Measurements from ENCODE around the gene APOL6. TPM values are rescaled to one million over a fixed set of nuclear protein-coding genes. Genes with fewer than 3 reads are reported as not detected.

APOL6 gene
- total and polyA plus RNA-seq, 2 of the 13 experiments (the other 11 are each of a cell fraction or from before 2014, with no cell fraction given), result 5.2 to 7.5 TPM

DNA sequence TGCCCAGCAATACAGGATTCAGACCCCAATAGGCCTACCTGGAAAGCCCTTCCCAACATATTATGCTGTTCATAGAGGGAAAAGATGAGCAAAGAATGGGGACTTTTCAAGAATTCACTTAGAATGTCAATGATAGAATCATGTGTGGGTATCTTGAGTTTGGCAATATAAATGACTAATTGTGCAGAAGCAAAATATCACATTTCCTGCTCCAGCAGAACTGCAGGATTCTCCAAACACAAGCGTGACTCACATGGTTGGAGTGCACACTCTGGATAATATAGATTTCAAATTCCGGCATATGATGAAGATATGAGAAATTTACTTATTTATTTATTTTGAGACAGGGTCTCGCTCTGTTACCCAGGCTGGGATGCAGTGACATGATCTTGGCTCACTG is 56.9 kb downstream of the APOL6 start (continued):
- TF ChIP-seq, protein P1, sequence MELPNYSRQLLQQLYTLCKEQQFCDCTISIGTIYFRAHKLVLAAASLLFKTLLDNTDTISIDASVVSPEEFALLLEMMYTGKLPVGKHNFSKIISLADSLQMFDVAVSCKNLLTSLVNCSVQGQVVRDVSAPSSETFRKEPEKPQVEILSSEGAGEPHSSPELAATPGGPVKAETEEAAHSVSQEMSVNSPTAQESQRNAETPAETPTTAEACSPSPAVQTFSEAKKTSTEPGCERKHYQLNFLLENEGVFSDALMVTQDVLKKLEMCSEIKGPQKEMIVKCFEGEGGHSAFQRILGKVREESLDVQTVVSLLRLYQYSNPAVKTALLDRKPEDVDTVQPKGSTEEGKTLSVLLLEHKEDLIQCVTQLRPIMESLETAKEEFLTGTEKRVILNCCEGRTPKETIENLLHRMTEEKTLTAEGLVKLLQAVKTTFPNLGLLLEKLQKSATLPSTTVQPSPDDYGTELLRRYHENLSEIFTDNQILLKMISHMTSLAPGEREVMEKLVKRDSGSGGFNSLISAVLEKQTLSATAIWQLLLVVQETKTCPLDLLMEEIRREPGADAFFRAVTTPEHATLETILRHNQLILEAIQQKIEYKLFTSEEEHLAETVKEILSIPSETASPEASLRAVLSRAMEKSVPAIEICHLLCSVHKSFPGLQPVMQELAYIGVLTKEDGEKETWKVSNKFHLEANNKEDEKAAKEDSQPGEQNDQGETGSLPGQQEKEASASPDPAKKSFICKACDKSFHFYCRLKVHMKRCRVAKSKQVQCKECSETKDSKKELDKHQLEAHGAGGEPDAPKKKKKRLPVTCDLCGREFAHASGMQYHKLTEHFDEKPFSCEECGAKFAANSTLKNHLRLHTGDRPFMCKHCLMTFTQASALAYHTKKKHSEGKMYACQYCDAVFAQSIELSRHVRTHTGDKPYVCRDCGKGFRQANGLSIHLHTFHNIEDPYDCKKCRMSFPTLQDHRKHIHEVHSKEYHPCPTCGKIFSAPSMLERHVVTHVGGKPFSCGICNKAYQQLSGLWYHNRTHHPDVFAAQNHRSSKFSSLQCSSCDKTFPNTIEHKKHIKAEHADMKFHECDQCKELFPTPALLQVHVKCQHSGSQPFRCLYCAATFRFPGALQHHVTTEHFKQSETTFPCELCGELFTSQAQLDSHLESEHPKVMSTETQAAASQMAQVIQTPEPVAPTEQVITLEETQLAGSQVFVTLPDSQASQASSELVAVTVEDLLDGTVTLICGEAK (IDR thresholded peaks at IDR 0.05), result no peak
- TF ChIP-seq, protein P1 (CRISPR knock-in tag; IDR thresholded peaks at IDR 0.05), result no peak

DNA sequence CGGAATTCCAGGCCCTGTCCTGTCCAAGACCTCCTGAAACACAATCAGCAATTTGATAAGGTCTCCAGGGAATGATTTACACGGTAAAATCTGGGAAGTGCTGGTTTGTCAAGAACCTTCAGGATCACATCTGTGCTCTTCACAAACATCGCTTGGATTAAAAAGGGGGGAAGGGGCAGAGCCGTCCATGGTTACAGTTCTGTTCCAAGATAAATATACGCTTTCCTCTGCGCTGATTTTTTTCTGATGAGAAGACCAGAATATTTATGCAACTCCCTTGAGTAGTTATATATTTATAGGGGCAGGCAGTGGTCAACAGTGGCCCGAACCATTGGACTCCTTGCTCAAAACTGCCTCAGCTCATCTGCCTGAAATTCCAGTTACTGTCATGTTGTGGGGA is 60.2 kb downstream of the APOL6 start:
- in situ Hi-C loops (cut with HindIII; ENCODE audit: extremely low pct_ligation_motif_present, low pct_unique_long_range_greater_than_20kb) (no loop called here), intact Hi-C loops (cut with micrococcal nuclease; ENCODE audit: unreplicated experiment) (no loop called here)
- no peak overlapping the region for H3K9ac ChIP-seq (ENCODE audit: insufficient read depth, low read depth, low read length)
- ATAC-seq (no peak), FAIRE-seq (no peak), DNase-seq (ENCODE audit: low spot score) (no peak)
- H3K4me2 ChIP-seq (ENCODE audit: low read depth, low read length), result no peak overlapping the region; the same call in 1 of the 2 replicates
- POLR2A ChIA-PET, result no interaction called here
- H3K4me3 ChIP-seq (replicated peaks in 1 of 3; ENCODE audit: insufficient read depth in 1 of 3, low read depth in 2 of 3, low read length in 3 of 3), result no peak overlapping the region
- CTCF ChIA-PET (ENCODE audit: low intra/inter-chr PET ratio, low total read pairs), result no interaction called here
- no TSS peak for BruUV-seq (replicated peaks)
- WGBS (ENCODE audit: low lambda C conversion rate), result 15% methylated on average over 7 of the region's 7 CpGs
- no peaks in the 10 kb centered on the region; the same call in 1 of the 2 replicates for H3K9me3 ChIP-seq (ENCODE audit: low read length)
- H3K79me2 ChIP-seq (ENCODE audit: insufficient read depth, low read length), result no peaks in the 10 kb centered on the region
- H4K20me1 ChIP-seq (ENCODE audit: insufficient read depth, low read length), result no peaks in the 10 kb centered on the region
- peaks cover 0 to 2% of the 10 kb centered on the region in 2 experiments; a peak in 1 of 5 replicates for H3K27me3 ChIP-seq (ENCODE audit: control insufficient read depth in 1 of 2, insufficient read depth in 2 of 2, low read length in 2 of 2)
- H3K27ac ChIP-seq (ENCODE audit: extremely low read length, insufficient read depth, low read length), result no peak overlapping the region
- peaks cover 29% of the 10 kb centered on the region for H3K4me1 ChIP-seq (ENCODE audit: insufficient read depth, low read length)
- no peak overlapping the region for H2AFZ ChIP-seq (ENCODE audit: low read length)
- H3K36me3 ChIP-seq (replicated peaks in 1 of 2; ENCODE audit: control insufficient read depth in 1 of 2, insufficient read depth in 2 of 2, low read length in 2 of 2), result no peaks in the 10 kb centered on the region
- TF ChIP-seq MTA1 (CRISPR knock-in tag; IDR thresholded peaks at IDR 0.05; ENCODE audit: borderline replicate concordance) (no peak), ATF7 (IDR thresholded peaks at IDR 0.05) (no peak), ATF7 (CRISPR knock-in tag; IDR thresholded peaks at IDR 0.05) (no peak), ZNF639 (CRISPR knock-in tag; conservative IDR thresholded peaks at IDR 0.05) (no peak), ZNF816 (CRISPR knock-in tag; IDR thresholded peaks at IDR 0.05; ENCODE audit: borderline replicate concordance) (no peak), RAD21 (CRISPR knock-in tag; IDR thresholded peaks at IDR 0.05) (no peak), THAP11 (CRISPR knock-in tag; IDR thresholded peaks at IDR 0.05) (no peak), PRPF4 (IDR thresholded peaks at IDR 0.05; ENCODE audit: low read depth, low read length, poor library complexity, severe bottlenecking) (no peak), ZFAT (CRISPR knock-in tag; conservative IDR thresholded peaks at IDR 0.05) (no peak), TAF15 (IDR thresholded peaks at IDR 0.05; ENCODE audit: low read depth, low read length, poor library complexity, severe bottlenecking) (no peak)
- TF ChIP-seq, protein P2, sequence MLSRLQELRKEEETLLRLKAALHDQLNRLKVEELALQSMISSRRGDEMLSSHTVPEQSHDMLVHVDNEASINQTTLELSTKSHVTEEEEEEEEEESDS (CRISPR knock-in tag; IDR thresholded peaks at IDR 0.05; ENCODE audit: borderline replicate concordance), result no peak
